PFSK-1 (cell line): ENCODE results near the gene LDLRAP1.

Source experiments
- FOXP2 ChIP-seq: optimal IDR thresholded peaks from 2 replicates; pipeline ENCODE3; 2011; ENCODE audit warnings: borderline replicate concordance, control low read depth, inconsistent platforms; ENCODE audit not compliant: insufficient read depth; ENCODE audit errors: extremely low read length, extremely low read depth
- POLR2AphosphoS5 ChIP-seq: IDR thresholded peaks from 2 replicates; pipeline ENCODE4 v1.6.1; 2012; ENCODE audit warnings: low read depth, mild to moderate bottlenecking, control low read depth, low read length, moderate library complexity
- SIN3A ChIP-seq: IDR thresholded peaks from 2 replicates; pipeline ENCODE4 v1.6.1; 2012; ENCODE audit warnings: mild to moderate bottlenecking, low read length, moderate library complexity, borderline replicate concordance; ENCODE audit not compliant: insufficient read depth
- TAF1 ChIP-seq: IDR thresholded peaks from 2 replicates; pipeline ENCODE4 v1.6.1; 2012; ENCODE audit warnings: low read length, control low read depth, borderline replicate concordance; ENCODE audit not compliant: insufficient read depth
- TF ChIP-seq, protein P1 (sequence below), 2 experiments: IDR thresholded peaks; 2 replicates each; pipeline versions ENCODE4 v1.6.1 to v1.8.0; 2011 to 2012; ENCODE audit warnings: low read depth in 2 of 2, low read length in 2 of 2, control low read depth in 1 of 2, inconsistent platforms in 1 of 2, mild to moderate bottlenecking in 1 of 2, moderate library complexity in 1 of 2; ENCODE audit not compliant: insufficient read depth in 1 of 2

DNA sequence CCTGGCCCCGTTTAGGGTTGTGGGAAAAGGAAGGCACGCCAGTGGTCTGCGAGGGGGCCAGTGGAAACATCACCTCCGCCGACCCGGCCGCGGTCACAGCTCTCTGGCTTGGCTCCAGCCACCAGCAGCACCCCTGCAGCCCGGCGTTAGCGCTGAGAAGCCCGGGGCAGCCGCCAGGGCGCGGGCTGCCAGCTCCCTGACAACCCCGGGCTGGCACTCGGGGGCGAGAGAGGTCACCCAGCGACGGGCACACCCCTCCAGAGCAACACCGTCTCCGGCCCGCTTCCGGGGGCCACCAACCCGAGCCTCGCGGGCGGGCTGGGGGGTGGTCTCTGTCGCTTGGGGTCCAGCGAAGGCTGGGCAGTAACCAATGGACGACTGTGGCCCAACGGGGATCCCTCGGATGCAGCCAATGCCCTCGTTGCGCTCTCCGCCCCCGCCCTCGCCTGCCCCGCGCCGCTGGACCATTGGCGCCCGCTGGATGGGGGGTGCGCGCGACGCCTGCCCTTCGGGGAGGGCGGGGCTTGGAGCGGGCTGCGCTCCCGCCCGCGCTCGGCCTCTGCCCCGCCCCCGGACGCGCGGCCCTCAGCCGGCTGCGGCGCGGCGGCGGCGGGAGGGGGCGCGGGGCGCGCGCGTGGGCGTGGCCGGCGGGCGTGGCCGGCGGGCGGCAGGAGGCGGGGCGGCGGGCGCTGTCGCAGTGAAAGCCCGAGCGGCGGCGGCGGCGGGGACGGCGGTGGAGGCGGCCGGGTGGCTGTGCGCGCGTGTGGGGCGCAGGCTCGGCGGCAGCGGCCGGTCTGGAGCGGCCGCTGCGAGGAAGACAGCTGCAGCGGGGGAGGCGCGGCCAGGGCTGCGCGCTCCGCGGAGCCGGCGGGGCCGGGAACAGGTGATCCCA is 72.9 kb downstream of the LDLRAP1 start, which contains the start of gene MAN1C1:
- TF ChIP-seq, protein P1, sequence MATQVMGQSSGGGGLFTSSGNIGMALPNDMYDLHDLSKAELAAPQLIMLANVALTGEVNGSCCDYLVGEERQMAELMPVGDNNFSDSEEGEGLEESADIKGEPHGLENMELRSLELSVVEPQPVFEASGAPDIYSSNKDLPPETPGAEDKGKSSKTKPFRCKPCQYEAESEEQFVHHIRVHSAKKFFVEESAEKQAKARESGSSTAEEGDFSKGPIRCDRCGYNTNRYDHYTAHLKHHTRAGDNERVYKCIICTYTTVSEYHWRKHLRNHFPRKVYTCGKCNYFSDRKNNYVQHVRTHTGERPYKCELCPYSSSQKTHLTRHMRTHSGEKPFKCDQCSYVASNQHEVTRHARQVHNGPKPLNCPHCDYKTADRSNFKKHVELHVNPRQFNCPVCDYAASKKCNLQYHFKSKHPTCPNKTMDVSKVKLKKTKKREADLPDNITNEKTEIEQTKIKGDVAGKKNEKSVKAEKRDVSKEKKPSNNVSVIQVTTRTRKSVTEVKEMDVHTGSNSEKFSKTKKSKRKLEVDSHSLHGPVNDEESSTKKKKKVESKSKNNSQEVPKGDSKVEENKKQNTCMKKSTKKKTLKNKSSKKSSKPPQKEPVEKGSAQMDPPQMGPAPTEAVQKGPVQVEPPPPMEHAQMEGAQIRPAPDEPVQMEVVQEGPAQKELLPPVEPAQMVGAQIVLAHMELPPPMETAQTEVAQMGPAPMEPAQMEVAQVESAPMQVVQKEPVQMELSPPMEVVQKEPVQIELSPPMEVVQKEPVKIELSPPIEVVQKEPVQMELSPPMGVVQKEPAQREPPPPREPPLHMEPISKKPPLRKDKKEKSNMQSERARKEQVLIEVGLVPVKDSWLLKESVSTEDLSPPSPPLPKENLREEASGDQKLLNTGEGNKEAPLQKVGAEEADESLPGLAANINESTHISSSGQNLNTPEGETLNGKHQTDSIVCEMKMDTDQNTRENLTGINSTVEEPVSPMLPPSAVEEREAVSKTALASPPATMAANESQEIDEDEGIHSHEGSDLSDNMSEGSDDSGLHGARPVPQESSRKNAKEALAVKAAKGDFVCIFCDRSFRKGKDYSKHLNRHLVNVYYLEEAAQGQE (IDR thresholded peaks at IDR 0.05; ENCODE audit: insufficient read depth in 1 of 2, low read depth in 2 of 2, low read length in 2 of 2) = no peak
- TF ChIP-seq POLR2AphosphoS5 (no peak), FOXP2 (peak; percentile 62), SIN3A (no peak), TAF1 (no peak)
